NCI-H1105 treated with DMSO at 0.1 percent for 48 hours (cell line): ENCODE data around the gene DOC2A.
"Not testable (repeated sequence)": the region's sequence is repeated elsewhere in the genome, so short reads cannot be mapped to it uniquely, and the experiment has no call there.

Experiments used
- DNase-seq: peaks from one replicate; lab custom pipeline; 2025; lab: John Stamatoyannopoulos, UW

Gene DOC2A

GRCh38 chr16:29973384-29974246, 37.2 kb downstream of the DOC2A start, which contains the start of gene TAOK2:
TAOK2 (plus strand) TSS chr16:29973868; CDS start chr16:29977773, 3,905 bp downstream.
- peak; percentile 96 for DNase-seq

GRCh38 chr16:29972992-29973383, 37.8 kb downstream of the DOC2A start:
- DNase-seq = no peak

GRCh38 chr16:29972500-29972899, 38.3 kb downstream of the DOC2A start:
- DNase-seq = no peak

GRCh38 chr16:29971304-29971703, 39.5 kb downstream of the DOC2A start:
- DNase-seq = no peak

GRCh38 chr16:29968205-29968604, 42.6 kb downstream of the DOC2A start:
- no peak for DNase-seq

- no peak for DNase-seq
Observed at GRCh38 chr16:29963021-29963743, 47.6 kb downstream of the DOC2A start.

GRCh38 chr16:29962344-29962994, 48.4 kb downstream of the DOC2A start:
- no peak for DNase-seq

- DNase-seq = peak; percentile 71
Observed at GRCh38 chr16:29961479-29962343, 49.1 kb downstream of the DOC2A start, which contains the start of gene TMEM219. TMEM219 (plus strand) TSS chr16:29962079; CDS start chr16:29963144, 1,065 bp downstream.

- no peak for DNase-seq
Observed at GRCh38 chr16:29961127-29961478, 49.7 kb downstream of the DOC2A start.

GRCh38 chr16:29959821-29960220, 51.0 kb downstream of the DOC2A start:
- DNase-seq = not testable (repeated sequence)

- no peak for DNase-seq
Observed at GRCh38 chr16:29959293-29959692, 51.5 kb downstream of the DOC2A start.

GRCh38 chr16:29958756-29959155, 52.1 kb downstream of the DOC2A start:
- no peak for DNase-seq
